Endodermal cell (in vitro differentiated cells): Measurements from ENCODE around the gene MPP3. TPM values are rescaled to one million over a fixed set of nuclear protein-coding genes. Genes with fewer than 3 reads are reported as not detected.

Source experiments
- DNase-seq: peaks from one replicate; pipeline ENCODE4 v3.0.0-alpha.2; 2017
- H3K27ac ChIP-seq: 2 replicates; pipeline ENCODE4 v1.5.1; 2013; ENCODE audit warnings: mild to moderate bottlenecking, low read depth, low read length, moderate library complexity
- H3K27me3 ChIP-seq: 2 replicates; pipeline ENCODE4 v1.6.1; 2013; ENCODE audit warnings: mild to moderate bottlenecking, low read length, moderate library complexity; ENCODE audit not compliant: insufficient read depth, control insufficient read depth, poor library complexity, severe bottlenecking
- H3K36me3 ChIP-seq: 2 replicates; pipeline ENCODE4 v1.7.0; 2013; ENCODE audit warnings: mild to moderate bottlenecking, low read length, moderate library complexity; ENCODE audit not compliant: control insufficient read depth, insufficient read depth
- H3K4me1 ChIP-seq: one replicate; pipeline ENCODE4 v1.7.0; 2013; ENCODE audit warnings: low read length; ENCODE audit not compliant: control insufficient read depth, insufficient read depth
- H3K4me3 ChIP-seq: 2 replicates; pipeline ENCODE4 v1.5.1; 2013; ENCODE audit warnings: mild to moderate bottlenecking, low read length, moderate library complexity
- H3K9ac ChIP-seq: 2 replicates; pipeline ENCODE4 v1.6.1; 2013; ENCODE audit warnings: mild to moderate bottlenecking, low read length, moderate library complexity; ENCODE audit not compliant: poor library complexity, severe bottlenecking; ENCODE audit errors: extremely low read depth
- H3K9me3 ChIP-seq: 2 replicates; pipeline ENCODE4 v1.6.1; 2013; ENCODE audit warnings: mild to moderate bottlenecking, low read length, moderate library complexity; ENCODE audit not compliant: control insufficient read depth
- H3K27ac Mint-ChIP-seq: 2 replicates; pipeline ENCODE4 v1.8.0; 2020; ENCODE audit warnings: mixed read lengths
- H3K27me3 Mint-ChIP-seq: 2 replicates; pipeline ENCODE4 v1.8.0; 2021; ENCODE audit warnings: mild to moderate bottlenecking, mixed read lengths; ENCODE audit not compliant: insufficient read depth
- H3K36me3 Mint-ChIP-seq: 2 replicates; pipeline ENCODE4 v1.8.0; 2020; ENCODE audit warnings: low read depth, mixed read lengths
- H3K4me1 Mint-ChIP-seq: 2 replicates; pipeline ENCODE4 v1.8.0; 2020; ENCODE audit warnings: mixed read lengths
- H3K4me3 Mint-ChIP-seq: 2 replicates; pipeline ENCODE4 v1.8.0; 2020; ENCODE audit warnings: mild to moderate bottlenecking, moderate library complexity, mixed read lengths
- H3K9me3 Mint-ChIP-seq: 2 replicates; pipeline ENCODE4 v1.8.0; 2020; ENCODE audit warnings: mild to moderate bottlenecking, mixed read lengths
- CTCF ChIP-seq: fragments of 200-600 bp; sonication (generic); conservative IDR thresholded peaks from 2 replicates; pipeline ENCODE4 v1.5.0; 2021; ENCODE audit warnings: antibody characterized with exemption, mild to moderate bottlenecking
- WGBS, 2 experiments: methylation state at CpG; one replicate each; pipeline versions ENCODE4 v1.1.5 to v1.1.7; 2013; ENCODE audit warnings: missing lambda C conversion rate in 2 of 2, mixed read lengths in 1 of 2; ENCODE audit not compliant: insufficient coverage in 1 of 2, insufficient read length in 1 of 2; 5-methylcytosine and 5-hydroxymethylcytosine counted together
- total RNA-seq, 2 donors: library from RNA; stranded (reverse); fragmentation: NEBNext Ultra II Directional in 1 of 2; extraction: Animal tissue kit (Norgen Biotek cat#: 25700) in 1 of 2; gene quantifications; 2 replicates in 1 of 2; 3 replicates in 1 of 2; pipeline ENCODE4 v1.2.1, GENCODE V29; 2021

Gene MPP3
- total RNA-seq, 2 donors from 2014 or later: 5.8 to 6.8 TPM

- Mint-ChIP-seq H3K27ac (no peak overlapping the region), H3K9me3 (no peaks in the 10 kb centered on the region), H3K4me3 (no peak overlapping the region), H3K27me3 (peaks cover 23% of the 10 kb centered on the region), H3K4me1 (peaks cover 10% of the 10 kb centered on the region), H3K36me3 (no peaks in the 10 kb centered on the region)
- no peak for DNase-seq
- no peak overlapping the region for H3K9ac ChIP-seq
- no peaks in the 10 kb centered on the region for H3K9me3 ChIP-seq
- H3K4me1 ChIP-seq: no peaks in the 10 kb centered on the region
- 89 to 100% methylated on average over 1 of the region's 2 CpGs for WGBS, 2 experiments
- H3K27me3 ChIP-seq: peaks cover 4% of the 10 kb centered on the region
- H3K4me3 ChIP-seq: no peak overlapping the region
- no peak overlapping the region for H3K27ac ChIP-seq
- H3K36me3 ChIP-seq: no peaks in the 10 kb centered on the region
- TF ChIP-seq CTCF: no peak
Measured at GRCh38 chr17:43784068-43784467, 48.9 kb downstream of the MPP3 start.

- no peak for TF ChIP-seq CTCF
- H3K27ac Mint-ChIP-seq: no peak overlapping the region
- Histone ChIP-seq H3K9me3 (no peaks in the 10 kb centered on the region), H3K4me3 (no peak overlapping the region), H3K4me1 (no peaks in the 10 kb centered on the region), H3K9ac (no peak overlapping the region), H3K27me3 (peaks cover 4% of the 10 kb centered on the region), H3K36me3 (no peaks in the 10 kb centered on the region), H3K27ac (no peak overlapping the region)
- H3K9me3 Mint-ChIP-seq: no peaks in the 10 kb centered on the region
- WGBS, 2 experiments: 87 to 92% methylated on average over 11 to 15 of the region's 15 CpGs
- DNase-seq: no peak
- H3K27me3 Mint-ChIP-seq: peaks cover 23% of the 10 kb centered on the region
- no peak overlapping the region for H3K4me3 Mint-ChIP-seq
- peaks cover 10% of the 10 kb centered on the region for H3K4me1 Mint-ChIP-seq
- no peaks in the 10 kb centered on the region for H3K36me3 Mint-ChIP-seq
Measured at GRCh38 chr17:43782913-43783680, 49.8 kb downstream of the MPP3 start.

- peak within 1 kb of the TSS; percentile 79 for H3K27ac Mint-ChIP-seq
- DNase-seq: no peak
- peaks cover 4% of the 10 kb centered on the region for H3K27me3 ChIP-seq
- WGBS, 2 experiments: 86% methylated on average over 4 to 7 of the region's 7 CpGs
- peaks cover 23% of the 10 kb centered on the region for H3K27me3 Mint-ChIP-seq
- peak within 1 kb of the TSS; percentile 99 for H3K9ac ChIP-seq
- peak within 1 kb of the TSS; percentile 71 for H3K4me3 Mint-ChIP-seq
- H3K9me3 ChIP-seq: no peaks in the 10 kb centered on the region
- no peaks in the 10 kb centered on the region for H3K9me3 Mint-ChIP-seq
- H3K4me3 ChIP-seq: peak within 1 kb of the TSS; percentile 80
- H3K36me3 ChIP-seq: peaks cover 9% of the 10 kb centered on the region
- peaks cover 6% of the 10 kb centered on the region for H3K36me3 Mint-ChIP-seq
- H3K27ac ChIP-seq: no peak within 1 kb of the TSS
- TF ChIP-seq CTCF: no peak
- H3K4me1 ChIP-seq: no peaks in the 10 kb centered on the region
- peaks cover 10% of the 10 kb centered on the region for H3K4me1 Mint-ChIP-seq
Measured at GRCh38 chr17:43780135-43780534, 52.8 kb downstream of the MPP3 start, which contains the start of gene CFAP97D1. Gene CFAP97D1 (plus strand): TSS chr17:43780435. CDS start chr17:43780463, 28 bp downstream.
